Gastroesophageal sphincter (tissue), 4 donors: ENCODE data around the gene AFTPH. TPM values are rescaled to one million over a fixed set of nuclear protein-coding genes. Genes with fewer than 3 reads are reported as not detected.
"Not testable (repeated sequence)": the region's sequence is repeated elsewhere in the genome, so short reads cannot be mapped to it uniquely, and the experiment has no call there.

ENCODE experiments used
- ATAC-seq: fragments of 150-250 bp; one replicate; pipeline ENCODE4 v1.9.1; 2016; ENCODE audit warnings: mild to moderate bottlenecking, moderate library complexity
- H3K27ac ChIP-seq, 4 donors: fragments of 200-600 bp; sonication (generic) in 3 of 4; 1 replicate in 3 of 4; 2 replicates in 1 of 4; pipeline ENCODE4 v1.5.1; 2016 to 2019
- H3K27me3 ChIP-seq: fragments of 200-600 bp; sonication (generic); one replicate; pipeline ENCODE4 v1.5.1; 2019
- H3K36me3 ChIP-seq, 2 donors: fragments of 200-600 bp; sonication (generic); one replicate each; pipeline ENCODE4 v1.5.1; 2019; ENCODE audit warnings: control low read depth in 1 of 2
- H3K4me1 ChIP-seq, 3 donors: fragments of 200-600 bp; sonication (generic); 1 replicate in 2 of 3; 2 replicates in 1 of 3; pipeline ENCODE4 v1.5.1; 2016 to 2019; ENCODE audit warnings: control low read depth in 2 of 3
- H3K4me3 ChIP-seq, 2 donors: fragments of 200-600 bp; sonication (generic); one replicate each; pipeline ENCODE4 v1.5.1; 2019; ENCODE audit warnings: mild to moderate bottlenecking in 1 of 2, moderate library complexity in 1 of 2
- H3K9me3 ChIP-seq, 3 donors: fragments of 200-600 bp; sonication (generic); one replicate each; pipeline ENCODE4 v1.5.1; 2017 to 2019; ENCODE audit warnings: control low read depth in 2 of 3
- CTCF ChIP-seq, 4 experiments: fragments of 200-600 bp in 2 of 4; fragments of 450-650 bp in 2 of 4; sonication (generic) in 1 of 4; IDR thresholded peaks; one replicate each; pipeline ENCODE4 v1.5.1; 2017 to 2019; ENCODE audit warnings: antibody characterized with exemption in 4 of 4, mild to moderate bottlenecking in 2 of 4, moderate library complexity in 2 of 4
- EP300 ChIP-seq: sonication (generic); formaldehyde crosslinking; IDR thresholded peaks from one replicate; pipeline ENCODE4 v1.6.1; 2017; ENCODE audit warnings: antibody characterized with exemption, mild to moderate bottlenecking
- POLR2A ChIP-seq, 2 donors: fragments of 450-650 bp; IDR thresholded peaks; one replicate each; pipeline ENCODE4 v1.6.1; 2017; ENCODE audit warnings: antibody characterized with exemption in 2 of 2, mild to moderate bottlenecking in 2 of 2, moderate library complexity in 1 of 2
- POLR2AphosphoS5 ChIP-seq: sonication (generic); formaldehyde crosslinking; IDR thresholded peaks from one replicate; pipeline ENCODE4 v1.6.1; 2017; ENCODE audit warnings: antibody characterized with exemption
- WGBS, 2 donors: methylation state at CpG; one replicate each; pipeline ENCODE4 v1.1.5; 2018; ENCODE audit warnings: low coverage in 1 of 2; 5-methylcytosine and 5-hydroxymethylcytosine counted together
- total RNA-seq, 4 donors: library from RNA; depleted of rRNA; stranded (reverse); fragments of >200 nt; gene quantifications; one replicate each; pipeline ENCODE4 v1.1.0, GENCODE V29; 2016

The AFTPH gene
- total RNA-seq, 4 donors from 2014 or later = 33.0 to 53.5 (median 41.6) TPM

GRCh38 chr2:64525317-64525613 is 1.1 kb downstream of the AFTPH start:
- Histone ChIP-seq H3K27me3 (no peaks in the 10 kb centered on the region), H3K4me1 (peaks cover 0 to 48% (median 3%) of the 10 kb centered on the region in 3 donors), H3K27ac (peak overlapping the region in 3 of 4 donors; percentile 97 to 98 (median 98)), H3K4me3 (peak overlapping the region; percentile 90 to 96), H3K9me3 (no peaks in the 10 kb centered on the region), H3K36me3 (no peaks in the 10 kb centered on the region)
- no peak for TF ChIP-seq POLR2AphosphoS5
- TF ChIP-seq EP300 = no peak
- TF ChIP-seq POLR2A (IDR thresholded peaks at IDR 0.05) = no peak
- TF ChIP-seq CTCF (IDR thresholded peaks at IDR 0.05) = no peak
- ATAC-seq = no peak
- WGBS, 2 donors = 7 to 14% methylated on average over 4 of the region's 4 CpGs

- Histone ChIP-seq H3K36me3 (no peaks in the 10 kb centered on the region), H3K9me3 (no peaks in the 10 kb centered on the region), H3K27ac (no peak overlapping the region), H3K4me1 (peaks cover 0 to 48% (median 3%) of the 10 kb centered on the region in 3 donors), H3K27me3 (no peaks in the 10 kb centered on the region), H3K4me3 (peak overlapping the region in 1 of 2 donors; percentile 96)
- WGBS, 2 donors = 47 to 64% methylated on average over 3 of the region's 3 CpGs
- no peak for ATAC-seq
- TF ChIP-seq POLR2AphosphoS5 = no peak
- no peak for TF ChIP-seq CTCF (IDR thresholded peaks at IDR 0.05)
- TF ChIP-seq EP300 = no peak
- no peak for TF ChIP-seq POLR2A (IDR thresholded peaks at IDR 0.05)
These were observed 1.9 kb downstream of the AFTPH start for GRCh38 chr2:64526034-64526433.

GRCh38 chr2:64530946-64531345 is 6.8 kb downstream of the AFTPH start:
- H3K9me3 ChIP-seq, H3K27ac ChIP-seq, H3K36me3 ChIP-seq, H3K27me3 ChIP-seq, ATAC-seq, H3K4me3 ChIP-seq: not testable (repeated sequence)
- no CpG with 5 or more reads among the region's 2 CpGs for WGBS, 2 donors
- H3K4me1 ChIP-seq = peaks cover 0 to 41% (median 3%) of the 10 kb centered on the region in 3 donors

GRCh38 chr2:64532030-64532429 is 7.9 kb downstream of the AFTPH start:
- Histone ChIP-seq H3K36me3 (no peaks in the 10 kb centered on the region), H3K4me1 (peaks cover 0 to 30% (median 0%) of the 10 kb centered on the region in 3 donors), H3K4me3 (no peak overlapping the region), H3K27me3 (no peaks in the 10 kb centered on the region), H3K9me3 (no peaks in the 10 kb centered on the region), H3K27ac (no peak overlapping the region)
- TF ChIP-seq EP300 = no peak
- TF ChIP-seq POLR2AphosphoS5 = no peak
- no peak for TF ChIP-seq POLR2A (IDR thresholded peaks at IDR 0.05)
- no peak for TF ChIP-seq CTCF (IDR thresholded peaks at IDR 0.05)
- ATAC-seq = no peak

- ATAC-seq = no peak
- H3K4me1 ChIP-seq = peaks cover 0 to 25% (median 0%) of the 10 kb centered on the region in 3 donors
- H3K36me3 ChIP-seq = no peaks in the 10 kb centered on the region
- H3K27ac ChIP-seq = no peak overlapping the region
- TF ChIP-seq EP300 (no peak), POLR2AphosphoS5 (no peak), CTCF (IDR thresholded peaks at IDR 0.05) (no peak), POLR2A (IDR thresholded peaks at IDR 0.05) (no peak)
- no peaks in the 10 kb centered on the region for H3K27me3 ChIP-seq
- no peaks in the 10 kb centered on the region for H3K9me3 ChIP-seq
- H3K4me3 ChIP-seq = no peak overlapping the region
These were observed 9.8 kb downstream of the AFTPH start for GRCh38 chr2:64533882-64534281.

GRCh38 chr2:64534363-64534762 is 10.2 kb downstream of the AFTPH start:
- H3K27me3 ChIP-seq = no peaks in the 10 kb centered on the region

More at GRCh38 chr2:64534363-64534762, 10.2 kb downstream of the AFTPH start:
- no peak for ATAC-seq
- TF ChIP-seq CTCF (IDR thresholded peaks at IDR 0.05) (no peak), POLR2A (IDR thresholded peaks at IDR 0.05) (no peak), POLR2AphosphoS5 (no peak), EP300 (no peak)
- 74 to 82% methylated on average over 3 of the region's 3 CpGs for WGBS, 2 donors
- no peak overlapping the region for H3K27ac ChIP-seq
- no peak overlapping the region for H3K4me3 ChIP-seq
- H3K4me1 ChIP-seq = peaks cover 0 to 25% (median 0%) of the 10 kb centered on the region in 3 donors
- no peaks in the 10 kb centered on the region for H3K9me3 ChIP-seq
- H3K36me3 ChIP-seq = no peaks in the 10 kb centered on the region
